ENCODE data around the gene DNAH3.

Gene DNAH3

DNA sequence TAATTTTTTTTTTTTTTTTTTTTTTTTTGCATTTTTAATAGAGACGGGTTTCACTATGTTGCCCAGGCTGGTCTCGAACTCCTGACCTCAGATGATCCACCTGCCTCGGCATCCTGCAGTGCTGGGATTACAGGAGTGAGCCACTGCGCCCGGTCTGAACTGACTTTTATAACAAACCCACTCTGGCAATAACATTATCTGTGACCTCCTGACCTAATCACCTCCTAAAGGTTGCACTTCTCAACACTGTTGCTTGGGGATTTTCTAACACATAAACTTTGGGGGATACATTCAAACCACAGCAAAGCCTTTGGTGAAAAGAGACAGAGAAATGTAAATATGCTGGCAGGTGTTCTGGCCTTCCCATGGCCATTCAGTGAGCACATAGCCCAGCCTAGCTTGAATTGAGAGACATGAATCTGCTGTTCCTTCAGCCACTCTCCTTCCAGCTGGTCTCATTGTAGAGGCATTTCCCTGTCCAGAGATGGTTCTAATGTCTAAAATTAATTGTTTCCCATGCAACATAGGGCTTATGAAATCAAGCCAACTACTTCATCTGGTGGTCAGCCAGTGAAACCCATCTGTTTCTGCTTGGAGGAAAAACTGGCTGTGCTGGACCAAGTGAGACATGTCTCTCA, 221.8 kb downstream of the DNAH3 start:
- no peak overlapping the region for H3K4me3 ChIP-seq (ENCODE audit: low read depth, low read length)
- DNase-seq (ENCODE audit: low read depth): no peak
- TF ChIP-seq, protein P1, sequence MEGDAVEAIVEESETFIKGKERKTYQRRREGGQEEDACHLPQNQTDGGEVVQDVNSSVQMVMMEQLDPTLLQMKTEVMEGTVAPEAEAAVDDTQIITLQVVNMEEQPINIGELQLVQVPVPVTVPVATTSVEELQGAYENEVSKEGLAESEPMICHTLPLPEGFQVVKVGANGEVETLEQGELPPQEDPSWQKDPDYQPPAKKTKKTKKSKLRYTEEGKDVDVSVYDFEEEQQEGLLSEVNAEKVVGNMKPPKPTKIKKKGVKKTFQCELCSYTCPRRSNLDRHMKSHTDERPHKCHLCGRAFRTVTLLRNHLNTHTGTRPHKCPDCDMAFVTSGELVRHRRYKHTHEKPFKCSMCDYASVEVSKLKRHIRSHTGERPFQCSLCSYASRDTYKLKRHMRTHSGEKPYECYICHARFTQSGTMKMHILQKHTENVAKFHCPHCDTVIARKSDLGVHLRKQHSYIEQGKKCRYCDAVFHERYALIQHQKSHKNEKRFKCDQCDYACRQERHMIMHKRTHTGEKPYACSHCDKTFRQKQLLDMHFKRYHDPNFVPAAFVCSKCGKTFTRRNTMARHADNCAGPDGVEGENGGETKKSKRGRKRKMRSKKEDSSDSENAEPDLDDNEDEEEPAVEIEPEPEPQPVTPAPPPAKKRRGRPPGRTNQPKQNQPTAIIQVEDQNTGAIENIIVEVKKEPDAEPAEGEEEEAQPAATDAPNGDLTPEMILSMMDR (IDR thresholded peaks at IDR 0.05; ENCODE audit: control insufficient read depth, extremely low read depth, insufficient read depth): no peak

DNA sequence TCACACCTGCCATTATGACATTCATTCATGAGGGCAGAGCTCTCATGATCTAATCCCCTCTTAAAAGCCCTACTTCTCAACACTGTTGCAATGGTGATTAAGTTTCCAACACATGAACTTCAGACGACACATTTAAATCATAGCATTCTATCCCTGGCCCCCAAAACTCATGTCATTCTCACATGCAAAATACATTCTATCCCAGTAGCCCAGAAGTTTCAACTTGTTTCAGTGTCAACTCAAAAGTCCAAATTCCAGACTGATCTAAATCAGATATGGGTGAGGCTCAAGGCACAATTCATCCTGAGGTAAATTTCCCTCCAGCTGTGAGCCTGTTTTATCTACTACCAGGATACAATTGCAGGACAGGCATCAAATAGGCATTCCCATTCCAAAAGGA, 224.9 kb downstream of the DNAH3 start:
- TF ChIP-seq, protein P1 (IDR thresholded peaks at IDR 0.05; ENCODE audit: control insufficient read depth, extremely low read depth, insufficient read depth): no peak
- H3K4me3 ChIP-seq (ENCODE audit: low read depth, low read length): no peak overlapping the region
- no peak for DNase-seq (ENCODE audit: low read depth)

DNA sequence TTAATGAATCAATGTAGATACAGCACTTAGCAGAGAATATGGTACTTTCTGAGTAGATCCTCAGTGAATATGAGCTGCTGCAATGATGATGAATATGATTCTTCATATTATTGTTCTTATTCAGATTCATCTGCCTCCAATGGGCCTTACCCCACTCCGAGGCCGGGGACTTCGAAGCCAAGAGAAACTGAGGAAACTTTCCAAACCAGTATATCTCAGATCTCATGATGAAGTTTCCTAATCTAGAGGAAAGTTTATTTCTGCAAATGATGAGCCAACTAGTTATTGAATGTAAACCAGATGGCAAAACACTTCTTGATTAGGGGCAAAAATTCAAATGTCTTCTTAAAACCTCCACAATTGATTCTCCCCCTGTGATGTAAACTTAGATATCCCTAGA, 226.8 kb downstream of the DNAH3 start:
- TF ChIP-seq, protein P1 (IDR thresholded peaks at IDR 0.05; ENCODE audit: control insufficient read depth, extremely low read depth, insufficient read depth): no peak
- no peak for DNase-seq (ENCODE audit: low read depth)
- no peak overlapping the region for H3K4me3 ChIP-seq (ENCODE audit: low read depth, low read length)

DNA sequence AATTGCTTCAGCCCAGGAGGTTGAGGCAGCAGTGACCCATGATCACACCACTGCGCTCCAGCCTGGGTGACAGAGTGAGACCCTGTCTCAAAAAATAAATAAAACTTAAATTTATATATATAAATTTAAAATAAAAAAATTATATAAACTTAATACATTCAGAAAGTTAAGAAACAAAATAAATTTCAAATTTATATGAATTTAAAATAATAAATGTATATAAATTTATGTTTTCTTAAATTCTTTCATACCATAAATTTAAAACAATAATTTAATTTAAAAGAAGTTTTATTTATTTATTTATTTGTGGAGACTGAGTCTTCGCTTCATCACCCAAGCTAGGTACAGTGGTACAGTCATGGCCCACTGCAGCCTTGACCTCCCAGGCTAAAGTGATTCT, 229.8 kb downstream of the DNAH3 start:
- TF ChIP-seq, protein P1 (IDR thresholded peaks at IDR 0.05; ENCODE audit: control insufficient read depth, extremely low read depth, insufficient read depth): no peak
- no peak overlapping the region for H3K4me3 ChIP-seq (ENCODE audit: low read depth, low read length)
- no peak for DNase-seq (ENCODE audit: low read depth)

DNA sequence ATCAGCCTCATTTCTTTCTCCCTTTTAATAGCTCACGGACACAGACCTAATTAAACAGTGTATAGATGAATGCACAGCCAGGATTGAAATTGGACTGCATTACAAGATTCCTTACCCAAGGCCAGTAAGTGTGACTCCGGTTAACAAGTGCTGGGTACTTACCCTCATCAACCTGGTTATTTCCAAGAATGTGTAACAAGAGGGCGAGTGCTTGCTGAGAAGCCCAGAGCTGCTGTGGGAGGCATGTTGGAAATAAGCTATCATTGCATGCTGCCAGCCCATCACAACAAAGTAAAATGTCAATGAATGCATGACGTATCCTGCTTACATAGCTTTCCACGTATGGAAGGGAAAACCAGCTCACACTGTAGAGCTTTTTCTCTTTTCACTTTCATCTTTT, 230.6 kb downstream of the DNAH3 start:
- no peak overlapping the region for H3K4me3 ChIP-seq (ENCODE audit: low read depth, low read length)
- TF ChIP-seq, protein P1 (IDR thresholded peaks at IDR 0.05; ENCODE audit: control insufficient read depth, extremely low read depth, insufficient read depth): no peak
- DNase-seq (ENCODE audit: low read depth): no peak

DNA sequence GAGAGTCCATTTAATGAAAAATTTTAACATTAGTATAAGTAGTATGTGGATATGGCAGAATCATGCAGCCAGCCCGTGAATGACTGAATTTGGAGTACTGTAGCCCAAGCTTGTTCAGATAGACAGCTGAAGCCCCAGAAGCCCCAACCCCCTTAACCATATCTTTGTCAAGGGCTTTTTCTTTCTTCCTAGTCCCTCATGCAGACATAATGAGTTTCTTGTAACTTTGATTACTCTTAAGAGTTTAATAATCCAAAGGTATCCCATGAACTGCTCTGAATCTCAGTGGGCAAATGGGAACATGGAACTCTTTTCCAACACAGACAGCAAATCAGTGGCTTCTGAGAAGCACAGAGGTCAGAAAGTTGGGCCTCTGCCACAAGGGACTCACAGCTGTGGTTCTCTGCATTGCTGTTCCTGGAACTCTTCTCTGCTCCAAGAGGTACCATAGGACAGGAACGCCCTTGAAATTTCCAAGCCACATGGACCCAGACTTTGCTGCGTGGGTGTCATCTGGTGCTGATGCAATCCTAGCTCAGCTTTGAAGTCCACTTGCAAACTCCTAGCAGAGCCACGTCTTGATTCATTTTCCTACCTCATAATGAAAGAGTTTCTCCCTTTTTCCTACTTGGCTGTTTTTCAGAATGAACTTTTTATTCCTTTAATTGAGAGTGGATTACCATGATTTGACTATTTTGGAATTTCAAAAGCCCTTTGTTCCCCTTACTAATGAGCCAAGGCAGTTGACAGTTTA, 232.0 kb downstream of the DNAH3 start:
- TF ChIP-seq, protein P1 (IDR thresholded peaks at IDR 0.05; ENCODE audit: control insufficient read depth, extremely low read depth, insufficient read depth): no peak
- no peak for DNase-seq (ENCODE audit: low read depth)
- H3K4me3 ChIP-seq (ENCODE audit: low read depth, low read length): no peak overlapping the region
